ENCODE measurements around the gene FOLH1. TPM values are rescaled to one million over a fixed set of nuclear protein-coding genes. Genes with fewer than 3 reads are reported as not detected.
"Not testable (repeated sequence)": the region's sequence is repeated elsewhere in the genome, so short reads cannot be mapped to it uniquely, and the experiment has no call there.

Gene FOLH1
- total RNA-seq, 1 experiment from 2014 or later, result not detected

DNA sequence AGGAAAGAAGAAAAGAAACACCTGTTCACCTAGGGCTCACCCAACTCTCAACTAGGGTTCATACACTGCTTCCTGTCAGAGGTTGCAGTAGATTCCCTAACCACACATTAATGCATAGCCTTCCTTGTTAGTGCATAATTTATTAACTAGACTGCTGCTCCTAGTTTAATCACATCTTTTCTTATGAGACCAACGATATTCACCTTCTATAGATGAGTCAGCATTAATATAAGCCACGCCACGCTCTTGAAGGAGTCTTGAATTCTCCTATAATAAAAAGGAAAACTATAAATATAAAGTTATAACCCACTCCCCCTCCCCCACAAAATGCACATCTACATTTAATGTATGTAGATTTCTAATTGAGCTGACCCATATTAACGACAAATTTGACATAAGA is 39.4 kb downstream of the FOLH1 start:
- DNase-seq (ENCODE audit: low spot score); H3K27me3 Mint-ChIP-seq (ENCODE audit: low read depth); ATAC-seq; POLR2A ChIA-PET; H3K27ac Mint-ChIP-seq; H3K4me3 Mint-ChIP-seq; H3K4me1 Mint-ChIP-seq; CTCF ChIA-PET: not testable (repeated sequence)
- Mint-ChIP-seq H3K9me3 (peaks cover 53% of the 10 kb centered on the region), H3K36me3 (peaks cover 46% of the 10 kb centered on the region)

DNA sequence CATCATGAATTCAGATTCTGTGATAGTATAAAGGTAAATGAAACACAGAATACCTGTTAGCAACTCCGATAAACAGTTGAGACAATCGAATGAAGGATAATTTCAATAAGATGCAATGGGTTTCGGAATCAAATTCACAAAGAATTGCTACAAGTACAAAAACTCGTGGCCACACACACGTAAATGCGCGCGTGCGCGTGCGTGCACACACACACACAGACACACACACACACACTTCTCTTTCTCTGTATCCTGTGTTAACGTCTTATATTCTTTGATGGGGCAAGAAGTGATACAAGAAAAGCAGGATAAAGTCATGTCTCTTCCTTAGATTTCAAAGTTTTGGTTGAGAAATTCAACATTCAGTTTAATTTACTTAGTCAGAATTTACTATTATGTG is 57.2 kb downstream of the FOLH1 start:
- ChIA-PET CTCF (no interaction called here), POLR2A (no interaction called here)
- ATAC-seq (no peak), DNase-seq (ENCODE audit: low spot score) (no peak)
- Mint-ChIP-seq H3K36me3 (peaks cover 17% of the 10 kb centered on the region), H3K27ac (no peak overlapping the region), H3K4me1 (no peaks in the 10 kb centered on the region), H3K9me3 (peaks cover 34% of the 10 kb centered on the region), H3K27me3 (ENCODE audit: low read depth) (no peaks in the 10 kb centered on the region), H3K4me3 (no peak overlapping the region)
- TF ChIP-seq, protein P1, sequence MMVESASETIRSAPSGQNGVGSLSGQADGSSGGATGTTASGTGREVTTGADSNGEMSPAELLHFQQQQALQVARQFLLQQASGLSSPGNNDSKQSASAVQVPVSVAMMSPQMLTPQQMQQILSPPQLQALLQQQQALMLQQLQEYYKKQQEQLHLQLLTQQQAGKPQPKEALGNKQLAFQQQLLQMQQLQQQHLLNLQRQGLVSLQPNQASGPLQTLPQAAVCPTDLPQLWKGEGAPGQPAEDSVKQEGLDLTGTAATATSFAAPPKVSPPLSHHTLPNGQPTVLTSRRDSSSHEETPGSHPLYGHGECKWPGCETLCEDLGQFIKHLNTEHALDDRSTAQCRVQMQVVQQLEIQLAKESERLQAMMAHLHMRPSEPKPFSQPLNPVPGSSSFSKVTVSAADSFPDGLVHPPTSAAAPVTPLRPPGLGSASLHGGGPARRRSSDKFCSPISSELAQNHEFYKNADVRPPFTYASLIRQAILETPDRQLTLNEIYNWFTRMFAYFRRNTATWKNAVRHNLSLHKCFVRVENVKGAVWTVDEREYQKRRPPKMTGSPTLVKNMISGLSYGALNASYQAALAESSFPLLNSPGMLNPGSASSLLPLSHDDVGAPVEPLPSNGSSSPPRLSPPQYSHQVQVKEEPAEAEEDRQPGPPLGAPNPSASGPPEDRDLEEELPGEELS (CRISPR knock-in tag; IDR thresholded peaks at IDR 0.05), result no peak
- TF ChIP-seq ZNF423 (CRISPR knock-in tag; IDR thresholded peaks at IDR 0.05) (no peak), ZNF416 (CRISPR knock-in tag; IDR thresholded peaks at IDR 0.05) (no peak), GABPB1 (CRISPR knock-in tag; IDR thresholded peaks at IDR 0.05) (no peak), RELA (CRISPR knock-in tag; IDR thresholded peaks at IDR 0.05; ENCODE audit: borderline replicate concordance) (no peak), JAZF1 (CRISPR knock-in tag; IDR thresholded peaks at IDR 0.05) (no peak), OVOL2 (CRISPR knock-in tag; IDR thresholded peaks at IDR 0.05; ENCODE audit: borderline replicate concordance) (no peak), ESRRA (CRISPR knock-in tag; IDR thresholded peaks at IDR 0.05; ENCODE audit: borderline replicate concordance) (no peak), RORB (CRISPR knock-in tag; IDR thresholded peaks at IDR 0.05) (no peak), KAT7 (CRISPR knock-in tag; IDR thresholded peaks at IDR 0.05; ENCODE audit: borderline replicate concordance) (no peak), ZNF121 (CRISPR knock-in tag; IDR thresholded peaks at IDR 0.05) (no peak)
- TF ChIP-seq, protein P2, sequence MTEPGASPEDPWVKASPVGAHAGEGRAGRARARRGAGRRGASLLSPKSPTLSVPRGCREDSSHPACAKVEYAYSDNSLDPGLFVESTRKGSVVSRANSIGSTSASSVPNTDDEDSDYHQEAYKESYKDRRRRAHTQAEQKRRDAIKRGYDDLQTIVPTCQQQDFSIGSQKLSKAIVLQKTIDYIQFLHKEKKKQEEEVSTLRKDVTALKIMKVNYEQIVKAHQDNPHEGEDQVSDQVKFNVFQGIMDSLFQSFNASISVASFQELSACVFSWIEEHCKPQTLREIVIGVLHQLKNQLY (CRISPR knock-in tag; IDR thresholded peaks at IDR 0.05), result no peak
- TF ChIP-seq, protein P3, sequence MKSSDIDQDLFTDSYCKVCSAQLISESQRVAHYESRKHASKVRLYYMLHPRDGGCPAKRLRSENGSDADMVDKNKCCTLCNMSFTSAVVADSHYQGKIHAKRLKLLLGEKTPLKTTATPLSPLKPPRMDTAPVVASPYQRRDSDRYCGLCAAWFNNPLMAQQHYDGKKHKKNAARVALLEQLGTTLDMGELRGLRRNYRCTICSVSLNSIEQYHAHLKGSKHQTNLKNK (CRISPR knock-in tag; IDR thresholded peaks at IDR 0.05), result no peak
- TF ChIP-seq, protein P4, sequence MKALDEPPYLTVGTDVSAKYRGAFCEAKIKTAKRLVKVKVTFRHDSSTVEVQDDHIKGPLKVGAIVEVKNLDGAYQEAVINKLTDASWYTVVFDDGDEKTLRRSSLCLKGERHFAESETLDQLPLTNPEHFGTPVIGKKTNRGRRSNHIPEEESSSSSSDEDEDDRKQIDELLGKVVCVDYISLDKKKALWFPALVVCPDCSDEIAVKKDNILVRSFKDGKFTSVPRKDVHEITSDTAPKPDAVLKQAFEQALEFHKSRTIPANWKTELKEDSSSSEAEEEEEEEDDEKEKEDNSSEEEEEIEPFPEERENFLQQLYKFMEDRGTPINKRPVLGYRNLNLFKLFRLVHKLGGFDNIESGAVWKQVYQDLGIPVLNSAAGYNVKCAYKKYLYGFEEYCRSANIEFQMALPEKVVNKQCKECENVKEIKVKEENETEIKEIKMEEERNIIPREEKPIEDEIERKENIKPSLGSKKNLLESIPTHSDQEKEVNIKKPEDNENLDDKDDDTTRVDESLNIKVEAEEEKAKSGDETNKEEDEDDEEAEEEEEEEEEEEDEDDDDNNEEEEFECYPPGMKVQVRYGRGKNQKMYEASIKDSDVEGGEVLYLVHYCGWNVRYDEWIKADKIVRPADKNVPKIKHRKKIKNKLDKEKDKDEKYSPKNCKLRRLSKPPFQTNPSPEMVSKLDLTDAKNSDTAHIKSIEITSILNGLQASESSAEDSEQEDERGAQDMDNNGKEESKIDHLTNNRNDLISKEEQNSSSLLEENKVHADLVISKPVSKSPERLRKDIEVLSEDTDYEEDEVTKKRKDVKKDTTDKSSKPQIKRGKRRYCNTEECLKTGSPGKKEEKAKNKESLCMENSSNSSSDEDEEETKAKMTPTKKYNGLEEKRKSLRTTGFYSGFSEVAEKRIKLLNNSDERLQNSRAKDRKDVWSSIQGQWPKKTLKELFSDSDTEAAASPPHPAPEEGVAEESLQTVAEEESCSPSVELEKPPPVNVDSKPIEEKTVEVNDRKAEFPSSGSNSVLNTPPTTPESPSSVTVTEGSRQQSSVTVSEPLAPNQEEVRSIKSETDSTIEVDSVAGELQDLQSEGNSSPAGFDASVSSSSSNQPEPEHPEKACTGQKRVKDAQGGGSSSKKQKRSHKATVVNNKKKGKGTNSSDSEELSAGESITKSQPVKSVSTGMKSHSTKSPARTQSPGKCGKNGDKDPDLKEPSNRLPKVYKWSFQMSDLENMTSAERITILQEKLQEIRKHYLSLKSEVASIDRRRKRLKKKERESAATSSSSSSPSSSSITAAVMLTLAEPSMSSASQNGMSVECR (CRISPR knock-in tag; IDR thresholded peaks at IDR 0.05; ENCODE audit: borderline replicate concordance), result no peak
- TF ChIP-seq, protein P5, sequence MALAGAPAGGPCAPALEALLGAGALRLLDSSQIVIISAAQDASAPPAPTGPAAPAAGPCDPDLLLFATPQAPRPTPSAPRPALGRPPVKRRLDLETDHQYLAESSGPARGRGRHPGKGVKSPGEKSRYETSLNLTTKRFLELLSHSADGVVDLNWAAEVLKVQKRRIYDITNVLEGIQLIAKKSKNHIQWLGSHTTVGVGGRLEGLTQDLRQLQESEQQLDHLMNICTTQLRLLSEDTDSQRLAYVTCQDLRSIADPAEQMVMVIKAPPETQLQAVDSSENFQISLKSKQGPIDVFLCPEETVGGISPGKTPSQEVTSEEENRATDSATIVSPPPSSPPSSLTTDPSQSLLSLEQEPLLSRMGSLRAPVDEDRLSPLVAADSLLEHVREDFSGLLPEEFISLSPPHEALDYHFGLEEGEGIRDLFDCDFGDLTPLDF (CRISPR knock-in tag; IDR thresholded peaks at IDR 0.05), result no peak
- TF ChIP-seq, protein P6, sequence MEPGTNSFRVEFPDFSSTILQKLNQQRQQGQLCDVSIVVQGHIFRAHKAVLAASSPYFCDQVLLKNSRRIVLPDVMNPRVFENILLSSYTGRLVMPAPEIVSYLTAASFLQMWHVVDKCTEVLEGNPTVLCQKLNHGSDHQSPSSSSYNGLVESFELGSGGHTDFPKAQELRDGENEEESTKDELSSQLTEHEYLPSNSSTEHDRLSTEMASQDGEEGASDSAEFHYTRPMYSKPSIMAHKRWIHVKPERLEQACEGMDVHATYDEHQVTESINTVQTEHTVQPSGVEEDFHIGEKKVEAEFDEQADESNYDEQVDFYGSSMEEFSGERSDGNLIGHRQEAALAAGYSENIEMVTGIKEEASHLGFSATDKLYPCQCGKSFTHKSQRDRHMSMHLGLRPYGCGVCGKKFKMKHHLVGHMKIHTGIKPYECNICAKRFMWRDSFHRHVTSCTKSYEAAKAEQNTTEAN (CRISPR knock-in tag; IDR thresholded peaks at IDR 0.05), result no peak
- TF ChIP-seq, protein P7, sequence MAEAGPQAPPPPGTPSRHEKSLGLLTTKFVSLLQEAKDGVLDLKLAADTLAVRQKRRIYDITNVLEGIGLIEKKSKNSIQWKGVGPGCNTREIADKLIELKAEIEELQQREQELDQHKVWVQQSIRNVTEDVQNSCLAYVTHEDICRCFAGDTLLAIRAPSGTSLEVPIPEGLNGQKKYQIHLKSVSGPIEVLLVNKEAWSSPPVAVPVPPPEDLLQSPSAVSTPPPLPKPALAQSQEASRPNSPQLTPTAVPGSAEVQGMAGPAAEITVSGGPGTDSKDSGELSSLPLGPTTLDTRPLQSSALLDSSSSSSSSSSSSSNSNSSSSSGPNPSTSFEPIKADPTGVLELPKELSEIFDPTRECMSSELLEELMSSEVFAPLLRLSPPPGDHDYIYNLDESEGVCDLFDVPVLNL (CRISPR knock-in tag; IDR thresholded peaks at IDR 0.05; ENCODE audit: borderline replicate concordance, low read depth), result no peak
- TF ChIP-seq, protein P8, sequence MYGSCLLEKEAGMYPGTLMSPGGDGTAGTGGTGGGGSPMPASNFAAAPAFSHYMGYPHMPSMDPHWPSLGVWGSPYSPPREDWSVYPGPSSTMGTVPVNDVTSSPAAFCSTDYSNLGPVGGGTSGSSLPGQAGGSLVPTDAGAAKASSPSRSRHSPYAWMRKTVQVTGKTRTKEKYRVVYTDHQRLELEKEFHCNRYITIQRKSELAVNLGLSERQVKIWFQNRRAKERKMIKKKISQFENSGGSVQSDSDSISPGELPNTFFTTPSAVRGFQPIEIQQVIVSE (CRISPR knock-in tag; IDR thresholded peaks at IDR 0.05; ENCODE audit: borderline replicate concordance), result no peak
- TF ChIP-seq, protein P9, sequence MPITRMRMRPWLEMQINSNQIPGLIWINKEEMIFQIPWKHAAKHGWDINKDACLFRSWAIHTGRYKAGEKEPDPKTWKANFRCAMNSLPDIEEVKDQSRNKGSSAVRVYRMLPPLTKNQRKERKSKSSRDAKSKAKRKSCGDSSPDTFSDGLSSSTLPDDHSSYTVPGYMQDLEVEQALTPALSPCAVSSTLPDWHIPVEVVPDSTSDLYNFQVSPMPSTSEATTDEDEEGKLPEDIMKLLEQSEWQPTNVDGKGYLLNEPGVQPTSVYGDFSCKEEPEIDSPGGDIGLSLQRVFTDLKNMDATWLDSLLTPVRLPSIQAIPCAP (CRISPR knock-in tag; IDR thresholded peaks at IDR 0.05), result no peak
- TF ChIP-seq, protein P10, sequence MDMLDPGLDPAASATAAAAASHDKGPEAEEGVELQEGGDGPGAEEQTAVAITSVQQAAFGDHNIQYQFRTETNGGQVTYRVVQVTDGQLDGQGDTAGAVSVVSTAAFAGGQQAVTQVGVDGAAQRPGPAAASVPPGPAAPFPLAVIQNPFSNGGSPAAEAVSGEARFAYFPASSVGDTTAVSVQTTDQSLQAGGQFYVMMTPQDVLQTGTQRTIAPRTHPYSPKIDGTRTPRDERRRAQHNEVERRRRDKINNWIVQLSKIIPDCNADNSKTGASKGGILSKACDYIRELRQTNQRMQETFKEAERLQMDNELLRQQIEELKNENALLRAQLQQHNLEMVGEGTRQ (CRISPR knock-in tag; IDR thresholded peaks at IDR 0.05), result no peak

Measured in WTC11 (cell line).